Body of pancreas (tissue), 4 donors: ENCODE data around the gene ZC3H18.

Experiments used
- CTCF ChIP-seq, 7 experiments: fragments of 450-650 bp in 4 of 7; fragments of 200-600 bp in 3 of 7; sonication (generic) in 3 of 7; IDR thresholded peaks; one replicate each; pipeline ENCODE4 v1.5.1; 2016 to 2019; ENCODE audit warnings: antibody characterized with exemption in 7 of 7
- POLR2A ChIP-seq, 3 donors: fragments of 450-650 bp; IDR thresholded peaks; one replicate each; pipeline ENCODE4 v1.6.1; 2016; ENCODE audit warnings: antibody characterized with exemption in 3 of 3, mild to moderate bottlenecking in 2 of 3

- TF ChIP-seq CTCF (IDR thresholded peaks at IDR 0.05) (no peak), POLR2A (IDR thresholded peaks at IDR 0.05) (no peak)
Observed at GRCh38 chr16:88646345-88647034, 76.3 kb downstream of the ZC3H18 start.
